Measurements from ENCODE around the gene MID1.

Gene MID1

GRCh38 chrX:10524578-10524977 is 95.8 kb downstream of the MID1 start:
- no peak for FAIRE-seq

GRCh38 chrX:10519761-10520160 is 100.6 kb downstream of the MID1 start:
- FAIRE-seq: no peak

- FAIRE-seq: no peak
Observed at GRCh38 chrX:10519278-10519677, 101.1 kb downstream of the MID1 start.

- FAIRE-seq: no peak
Observed at GRCh38 chrX:10518073-10518472, 102.3 kb downstream of the MID1 start.

- FAIRE-seq: no peak
Observed at GRCh38 chrX:10516781-10517322, 103.5 kb downstream of the MID1 start.

GRCh38 chrX:10514891-10515290 is 105.5 kb downstream of the MID1 start:
- FAIRE-seq: no peak

GRCh38 chrX:10513974-10514373 is 106.4 kb downstream of the MID1 start:
- no peak for FAIRE-seq

- FAIRE-seq: no peak
Observed at GRCh38 chrX:10512741-10513140, 107.6 kb downstream of the MID1 start.

GRCh38 chrX:10512258-10512657 is 108.1 kb downstream of the MID1 start:
- no peak for FAIRE-seq

GRCh38 chrX:10509397-10509796 is 111.0 kb downstream of the MID1 start:
- no peak for FAIRE-seq

GRCh38 chrX:10508891-10509290 is 111.5 kb downstream of the MID1 start:
- no peak for FAIRE-seq

GRCh38 chrX:10507876-10508275 is 112.5 kb downstream of the MID1 start:
- no peak for FAIRE-seq

- FAIRE-seq: no peak
Observed at GRCh38 chrX:10507181-10507580, 113.2 kb downstream of the MID1 start.

- FAIRE-seq: no peak
Observed at GRCh38 chrX:10506781-10507180, 113.6 kb downstream of the MID1 start.

GRCh38 chrX:10505726-10506125 is 114.7 kb downstream of the MID1 start:
- no peak for FAIRE-seq

GRCh38 chrX:10502961-10503360 is 117.4 kb downstream of the MID1 start:
- no peak for FAIRE-seq

- no peak for FAIRE-seq
Observed at GRCh38 chrX:10501611-10502010, 118.8 kb downstream of the MID1 start.

- no peak for FAIRE-seq
Observed at GRCh38 chrX:10496345-10496965, 123.9 kb downstream of the MID1 start.

- no peak for FAIRE-seq
Observed at GRCh38 chrX:10495677-10496076, 124.7 kb downstream of the MID1 start.

GRCh38 chrX:10492250-10492649 is 128.1 kb downstream of the MID1 start:
- FAIRE-seq: no peak

GRCh38 chrX:10486373-10486772 is 134.0 kb downstream of the MID1 start:
- no peak for FAIRE-seq

- no peak for FAIRE-seq
Observed at GRCh38 chrX:10485326-10485725, 135.1 kb downstream of the MID1 start.

- FAIRE-seq: no peak
Observed at GRCh38 chrX:10484683-10485247, 135.6 kb downstream of the MID1 start.

- no peak for FAIRE-seq
Observed at GRCh38 chrX:10483191-10483831, 137.1 kb downstream of the MID1 start.

All from endometrium (tissue), 2 donors.